Esophagus muscularis mucosa (tissue), 4 donors: ENCODE measurements around the gene GJA4.

Experiments used
- EP300 ChIP-seq: sonication (generic); formaldehyde crosslinking; IDR thresholded peaks from one replicate; pipeline ENCODE4 v1.6.1; 2017; ENCODE audit warnings: antibody characterized with exemption
- POLR2A ChIP-seq: fragments of 450-650 bp; IDR thresholded peaks from one replicate; pipeline ENCODE4 v1.6.1; 2017; ENCODE audit warnings: antibody characterized with exemption, moderate library complexity, mild to moderate bottlenecking, low read depth
- POLR2AphosphoS5 ChIP-seq, 2 donors: sonication (generic); formaldehyde crosslinking; IDR thresholded peaks; one replicate each; pipeline ENCODE4 v1.6.1; 2017; ENCODE audit warnings: antibody characterized with exemption in 2 of 2
- TF ChIP-seq, protein P1 (sequence below), 3 experiments: fragments of 200-600 bp in 2 of 3; fragments of 450-650 bp in 1 of 3; sonication (generic) in 2 of 3; IDR thresholded peaks; one replicate each; pipeline ENCODE4 v1.5.1; 2017 to 2019; ENCODE audit warnings: antibody characterized with exemption in 3 of 3, mild to moderate bottlenecking in 2 of 3, moderate library complexity in 1 of 3

DNA sequence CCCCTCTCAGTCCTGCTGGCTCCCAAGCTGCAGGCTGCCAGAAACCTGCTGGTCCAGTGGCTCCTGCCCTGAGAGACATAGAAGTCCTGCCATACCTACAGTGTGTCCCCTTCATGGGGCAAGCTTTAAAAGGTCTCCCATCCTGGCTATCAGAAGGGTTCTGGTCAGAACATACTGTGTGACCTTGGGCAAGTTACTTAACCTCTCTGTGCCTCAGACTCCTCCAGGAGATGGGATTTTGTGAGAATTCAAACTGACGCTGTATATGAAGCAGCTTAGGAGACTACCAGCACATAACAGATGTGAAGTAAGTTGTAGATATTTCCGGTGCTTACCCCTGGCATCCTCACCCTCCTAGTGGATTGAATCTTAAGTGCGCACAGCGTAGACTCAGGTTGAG, 46.7 kb upstream of the GJA4 start:
- TF ChIP-seq POLR2A: no peak
- TF ChIP-seq, protein P1, sequence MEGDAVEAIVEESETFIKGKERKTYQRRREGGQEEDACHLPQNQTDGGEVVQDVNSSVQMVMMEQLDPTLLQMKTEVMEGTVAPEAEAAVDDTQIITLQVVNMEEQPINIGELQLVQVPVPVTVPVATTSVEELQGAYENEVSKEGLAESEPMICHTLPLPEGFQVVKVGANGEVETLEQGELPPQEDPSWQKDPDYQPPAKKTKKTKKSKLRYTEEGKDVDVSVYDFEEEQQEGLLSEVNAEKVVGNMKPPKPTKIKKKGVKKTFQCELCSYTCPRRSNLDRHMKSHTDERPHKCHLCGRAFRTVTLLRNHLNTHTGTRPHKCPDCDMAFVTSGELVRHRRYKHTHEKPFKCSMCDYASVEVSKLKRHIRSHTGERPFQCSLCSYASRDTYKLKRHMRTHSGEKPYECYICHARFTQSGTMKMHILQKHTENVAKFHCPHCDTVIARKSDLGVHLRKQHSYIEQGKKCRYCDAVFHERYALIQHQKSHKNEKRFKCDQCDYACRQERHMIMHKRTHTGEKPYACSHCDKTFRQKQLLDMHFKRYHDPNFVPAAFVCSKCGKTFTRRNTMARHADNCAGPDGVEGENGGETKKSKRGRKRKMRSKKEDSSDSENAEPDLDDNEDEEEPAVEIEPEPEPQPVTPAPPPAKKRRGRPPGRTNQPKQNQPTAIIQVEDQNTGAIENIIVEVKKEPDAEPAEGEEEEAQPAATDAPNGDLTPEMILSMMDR (IDR thresholded peaks at IDR 0.05): no peak
- TF ChIP-seq POLR2AphosphoS5 (IDR thresholded peaks at IDR 0.05): no peak
- TF ChIP-seq EP300: no peak
